Hepatocyte (in vitro differentiated cells): Measurements from ENCODE around the gene CCR5. TPM values are rescaled to one million over a fixed set of nuclear protein-coding genes. Genes with fewer than 3 reads are reported as not detected.

ENCODE experiments used
- DNase-seq: peaks from one replicate; pipeline ENCODE4 v3.0.0-alpha.2; 2016; ENCODE audit warnings: low spot score
- H2AFZ ChIP-seq: fragments of 200-600 bp; sonication (generic); 2 replicates; pipeline ENCODE4 v1.6.0; 2016; ENCODE audit warnings: antibody characterized with exemption, mild to moderate bottlenecking
- H3K27ac ChIP-seq: fragments of 200-600 bp; sonication (generic); 2 replicates; pipeline ENCODE4 v1.5.1; 2016; ENCODE audit warnings: mild to moderate bottlenecking
- H3K27me3 ChIP-seq: fragments of 200-600 bp; sonication (generic); 2 replicates; pipeline ENCODE4 v1.6.1; 2016
- H3K36me3 ChIP-seq: fragments of 200-600 bp; sonication (generic); replicated peaks from 2 replicates; pipeline ENCODE4 v1.5.1; 2016; ENCODE audit warnings: low read depth; ENCODE audit not compliant: insufficient read depth
- H3K4me1 ChIP-seq: fragments of 200-600 bp; sonication (generic); 2 replicates; pipeline ENCODE4 v1.5.1; 2016; ENCODE audit warnings: mild to moderate bottlenecking, moderate library complexity; ENCODE audit not compliant: insufficient read depth
- H3K4me2 ChIP-seq: fragments of 200-600 bp; sonication (generic); 2 replicates; pipeline ENCODE4 v1.6.0; 2016
- H3K4me3 ChIP-seq: fragments of 200-600 bp; sonication (generic); 2 replicates; pipeline ENCODE4 v1.5.1; 2016; ENCODE audit warnings: mild to moderate bottlenecking
- H3K79me2 ChIP-seq: fragments of 200-600 bp; sonication (generic); 2 replicates; pipeline ENCODE4 v1.6.0; 2017; ENCODE audit warnings: mild to moderate bottlenecking
- H3K9me2 ChIP-seq: fragments of 200-600 bp; sonication (generic); replicated peaks from 2 replicates; pipeline ENCODE4 v1.6.0; 2017; ENCODE audit warnings: mild to moderate bottlenecking; ENCODE audit not compliant: insufficient read depth
- H3K9me3 ChIP-seq: fragments of 200-600 bp; sonication (generic); 2 replicates; pipeline ENCODE4 v1.5.1; 2016; ENCODE audit warnings: low read depth, mild to moderate bottlenecking
- H4K20me1 ChIP-seq: fragments of 200-600 bp; sonication (generic); 2 replicates; pipeline ENCODE4 v1.6.0; 2016; ENCODE audit warnings: mild to moderate bottlenecking; ENCODE audit not compliant: insufficient read depth, poor library complexity, severe bottlenecking
- CTCF ChIP-seq: fragments of 200-600 bp; sonication (generic); IDR thresholded peaks from 2 replicates; pipeline ENCODE4 v1.5.1; 2016; ENCODE audit warnings: antibody characterized with exemption, mild to moderate bottlenecking; ENCODE audit not compliant: poor library complexity
- EZH2 ChIP-seq: fragments of 200-600 bp; sonication (generic); IDR thresholded peaks from 2 replicates; pipeline ENCODE4 v1.6.1; 2016; ENCODE audit warnings: antibody characterized with exemption, mild to moderate bottlenecking, borderline replicate concordance
- EZH2phosphoT487 ChIP-seq: fragments of 200-600 bp; sonication (generic); IDR thresholded peaks from one replicate; pipeline ENCODE4 v1.6.1; 2018; ENCODE audit warnings: antibody characterized with exemption, mild to moderate bottlenecking, low read depth, moderate library complexity; ENCODE audit not compliant: unreplicated experiment, severe bottlenecking
- WGBS: methylation state at CpG from one replicate; pipeline ENCODE4 v1.1.6; 2016; ENCODE audit warnings: low lambda C conversion rate; ENCODE audit errors: missing lambda C conversion rate; 5-methylcytosine and 5-hydroxymethylcytosine counted together
- polyA plus RNA-seq: library from polyadenylated mRNA; unstranded; fragments of >200 nt; fragmentation: Nextera tagmentation; extraction: Ambion mirVana; gene quantifications from 2 replicates; pipeline ENCODE4 v1.2.1, GENCODE V29; 2016
- total RNA-seq: library from RNA; depleted of rRNA; stranded (reverse); fragments of >200 nt; gene quantifications from 2 replicates; pipeline ENCODE4 v1.2.3, GENCODE V29; 2014

Gene CCR5
- total and polyA plus RNA-seq, 2 experiments from 2014 or later = 0.07 TPM; not detected in 1

DNA sequence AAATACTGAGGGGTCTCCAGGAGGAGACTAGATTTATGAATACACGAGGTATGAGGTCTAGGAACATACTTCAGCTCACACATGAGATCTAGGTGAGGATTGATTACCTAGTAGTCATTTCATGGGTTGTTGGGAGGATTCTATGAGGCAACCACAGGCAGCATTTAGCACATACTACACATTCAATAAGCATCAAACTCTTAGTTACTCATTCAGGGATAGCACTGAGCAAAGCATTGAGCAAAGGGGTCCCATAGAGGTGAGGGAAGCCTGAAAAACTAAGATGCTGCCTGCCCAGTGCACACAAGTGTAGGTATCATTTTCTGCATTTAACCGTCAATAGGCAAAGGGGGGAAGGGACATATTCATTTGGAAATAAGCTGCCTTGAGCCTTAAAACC, 4.5 kb downstream of the CCR5 start:
- TF ChIP-seq EZH2phosphoT487 (no peak), CTCF (no peak), EZH2 (no peak)
- H2AFZ ChIP-seq = no peak overlapping the region
- no peaks in the 10 kb centered on the region for H3K9me2 ChIP-seq
- H3K4me1 ChIP-seq = no peaks in the 10 kb centered on the region
- no peak overlapping the region for H3K4me3 ChIP-seq
- no peak overlapping the region for H3K27ac ChIP-seq
- WGBS = 85% methylated on average over 2 of the region's 2 CpGs
- no peaks in the 10 kb centered on the region for H3K79me2 ChIP-seq
- no peak overlapping the region for H3K4me2 ChIP-seq
- H3K27me3 ChIP-seq = peaks cover 23% of the 10 kb centered on the region
- DNase-seq = no peak
- H3K36me3 ChIP-seq = no peaks in the 10 kb centered on the region
- no peaks in the 10 kb centered on the region for H3K9me3 ChIP-seq
- H4K20me1 ChIP-seq = no peaks in the 10 kb centered on the region

GRCh38 chr3:46375814-46376213, 5.1 kb downstream of the CCR5 start:
- H3K79me2 ChIP-seq = no peaks in the 10 kb centered on the region
- H3K27ac ChIP-seq = no peak overlapping the region
- no peak for TF ChIP-seq EZH2phosphoT487
- no peak for TF ChIP-seq CTCF
- TF ChIP-seq EZH2 = no peak
- no peaks in the 10 kb centered on the region for H3K9me3 ChIP-seq
- WGBS = 47% methylated on average over 2 of the region's 2 CpGs
- no peak overlapping the region for H3K4me2 ChIP-seq
- H3K9me2 ChIP-seq = no peaks in the 10 kb centered on the region
- H3K4me3 ChIP-seq = no peak overlapping the region
- DNase-seq = no peak
- no peaks in the 10 kb centered on the region for H4K20me1 ChIP-seq
- H2AFZ ChIP-seq = no peak overlapping the region
- peaks cover 23% of the 10 kb centered on the region for H3K27me3 ChIP-seq
- no peaks in the 10 kb centered on the region for H3K36me3 ChIP-seq
- H3K4me1 ChIP-seq = no peaks in the 10 kb centered on the region

DNA sequence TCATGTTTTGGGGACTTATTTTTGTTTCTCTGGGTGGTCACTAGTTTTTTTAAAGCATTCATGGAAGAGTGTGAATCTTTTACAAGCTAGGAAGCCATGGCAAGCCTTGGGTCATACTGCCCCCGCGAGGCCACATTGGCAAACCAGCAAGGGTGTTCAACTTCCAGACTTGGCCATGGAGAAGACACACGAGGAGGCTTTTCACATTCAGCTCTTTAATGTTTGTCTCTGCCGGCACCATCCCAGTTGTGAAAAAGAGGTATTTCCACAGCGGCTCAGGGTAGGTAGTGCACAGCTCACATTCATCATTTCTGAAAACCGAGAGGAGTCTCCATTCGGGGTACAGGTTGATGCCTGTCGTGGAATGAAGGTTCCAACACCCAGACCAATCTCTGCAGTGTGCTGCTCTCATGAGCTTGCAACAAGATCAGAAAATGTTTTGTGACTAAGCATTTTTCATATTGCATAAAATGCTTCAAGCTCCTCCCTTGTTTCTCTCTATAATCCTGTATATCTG, 7.7 kb downstream of the CCR5 start:
- peaks cover 17% of the 10 kb centered on the region for H3K27me3 ChIP-seq
- no peaks in the 10 kb centered on the region for H4K20me1 ChIP-seq
- TF ChIP-seq CTCF = peak; percentile 81
- no peak for TF ChIP-seq EZH2
- TF ChIP-seq EZH2phosphoT487 = no peak
- no peak overlapping the region for H3K4me2 ChIP-seq
- no peak overlapping the region for H3K4me3 ChIP-seq
- DNase-seq = peak; percentile 82
- no peaks in the 10 kb centered on the region for H3K9me2 ChIP-seq
- no peak overlapping the region for H3K27ac ChIP-seq
- H3K9me3 ChIP-seq = no peaks in the 10 kb centered on the region
- WGBS = 46% methylated on average over 8 of the region's 8 CpGs
- no peaks in the 10 kb centered on the region for H3K4me1 ChIP-seq
- H2AFZ ChIP-seq = no peak overlapping the region
- no peaks in the 10 kb centered on the region for H3K36me3 ChIP-seq
- H3K79me2 ChIP-seq = no peaks in the 10 kb centered on the region
